ENCODE results near the gene CNGA3.

- TF ChIP-seq EZH2 (IDR thresholded peaks at IDR 0.05) (no peak), POLR2AphosphoS5 (IDR thresholded peaks at IDR 0.05; ENCODE audit: borderline replicate concordance, low read depth, low read length) (no peak)
Measured at GRCh38 chr2:98372579-98372978, 26.3 kb downstream of the CNGA3 start.
